Stimulated activated CD4-positive, alpha-beta T cell treated with anti-CD3 and anti-CD28 coated beads, Interleukin-4, amount 100 ng/mL, for 24 hours (primary cell): ENCODE measurements around the gene MAP3K20.

Source experiments
- DNase-seq: peaks from one replicate; pipeline ENCODE4 v3.0.0-alpha.2; 2020

Gene MAP3K20

GRCh38 chr2:173051463-173052215 is 24.0 kb upstream of the MAP3K20 start:
- no peak for DNase-seq

DNA sequence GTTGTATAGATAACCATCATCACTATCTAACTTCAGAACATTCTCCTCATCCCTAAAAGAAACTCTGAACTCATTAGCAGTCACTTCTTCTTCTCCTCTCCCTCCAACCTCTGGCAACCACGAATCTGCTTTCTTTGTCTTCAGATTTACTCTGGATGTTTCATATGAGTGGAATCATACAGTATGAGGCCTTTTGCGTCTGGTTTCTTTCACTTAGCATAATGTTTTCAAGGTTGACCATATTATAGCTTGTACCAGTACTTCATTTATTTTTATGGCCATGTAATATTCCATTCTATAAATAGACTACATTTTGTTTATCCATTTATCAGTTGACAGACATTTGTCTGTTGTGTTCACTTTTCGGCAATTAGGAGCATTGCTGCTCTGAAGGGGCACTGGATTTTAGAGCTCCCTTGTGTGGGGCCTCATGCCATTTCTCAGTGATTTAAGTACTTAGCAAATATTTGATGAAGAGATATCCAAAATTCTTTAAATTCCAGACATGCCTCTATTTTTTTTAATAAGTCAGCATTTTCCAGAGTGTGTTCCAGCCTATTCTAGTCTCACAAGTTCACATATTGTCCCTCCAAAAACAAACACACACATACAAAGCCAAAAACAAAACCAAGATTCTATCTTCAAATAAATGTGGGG is 22.5 kb upstream of the MAP3K20 start:
- DNase-seq: no peak

DNA sequence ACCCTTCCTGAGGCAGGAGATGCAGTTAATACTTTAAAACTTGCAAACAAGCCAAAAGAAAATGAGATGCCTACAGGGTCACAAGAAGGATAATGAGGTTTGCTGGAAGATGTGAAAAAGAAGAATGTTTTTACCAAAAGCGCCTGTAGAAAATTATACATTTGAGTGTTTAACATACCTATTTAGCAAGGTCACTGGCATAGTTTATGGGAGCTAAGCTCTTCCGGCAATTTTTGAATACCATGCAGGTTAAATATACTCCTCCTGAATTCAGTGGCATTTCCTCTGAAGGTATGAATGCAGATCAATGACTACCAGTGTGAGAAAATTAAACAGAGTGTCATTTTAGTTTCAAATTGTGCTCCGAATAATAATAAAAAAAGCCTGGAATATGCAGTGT is 21.2 kb upstream of the MAP3K20 start:
- DNase-seq: no peak

DNA sequence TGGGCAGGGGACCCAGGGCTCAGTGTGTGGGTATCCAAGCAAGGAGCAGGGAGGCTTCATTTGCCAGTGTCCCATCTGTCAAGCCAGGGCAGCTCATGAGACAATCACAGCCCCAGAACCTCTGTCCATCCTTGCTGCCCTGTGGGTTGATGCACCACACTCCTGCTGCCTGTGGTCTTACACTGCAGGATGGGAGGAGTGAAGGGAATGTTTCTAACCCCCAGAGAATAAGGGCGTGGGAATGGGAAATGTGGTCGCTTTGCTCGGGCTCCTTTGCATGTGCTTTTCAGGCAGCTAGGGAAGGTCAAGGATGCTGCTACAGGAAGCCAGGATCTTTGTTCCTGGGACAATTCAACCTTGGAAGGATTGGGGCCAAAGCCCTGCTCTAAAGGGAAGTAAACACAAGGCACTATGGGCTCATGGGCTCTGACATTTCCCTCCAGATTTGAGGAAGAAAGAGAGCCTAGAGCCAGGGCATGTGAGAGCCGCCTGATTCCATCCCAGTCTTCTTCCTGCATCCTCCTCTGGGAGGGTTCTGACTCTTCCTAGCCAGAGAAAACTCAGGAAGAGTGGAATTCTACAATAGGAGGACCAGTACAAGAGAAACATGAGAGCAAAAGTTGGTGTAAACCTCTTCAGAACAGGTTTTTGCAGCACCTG is 18.8 kb upstream of the MAP3K20 start:
- no peak for DNase-seq

- DNase-seq: no peak
Measured at GRCh38 chr2:173058097-173058496, 17.5 kb upstream of the MAP3K20 start.

- DNase-seq: no peak
Measured at GRCh38 chr2:173058673-173059072, 17.0 kb upstream of the MAP3K20 start.

DNA sequence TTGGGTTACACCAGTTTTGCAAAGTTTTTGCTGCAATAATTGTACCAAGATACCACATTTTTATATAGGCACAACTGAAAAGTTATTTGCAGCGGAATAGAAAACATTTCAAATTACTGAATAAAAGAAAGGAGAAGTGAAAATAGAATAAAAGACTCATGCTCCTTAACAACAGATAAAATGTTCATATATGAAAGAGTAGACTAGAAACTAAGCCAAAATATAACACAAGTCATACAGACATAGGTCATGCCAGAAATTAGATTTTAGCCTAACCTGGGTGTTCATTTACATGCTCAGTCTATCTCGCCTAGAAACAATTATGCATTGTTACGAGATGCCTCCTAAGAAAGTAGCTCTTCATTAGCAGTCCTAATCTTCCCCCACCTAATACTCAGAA is 16.4 kb upstream of the MAP3K20 start:
- DNase-seq: no peak

- DNase-seq: no peak
Measured at GRCh38 chr2:173059971-173060461, 15.6 kb upstream of the MAP3K20 start.

- no peak for DNase-seq
Measured at GRCh38 chr2:173062801-173063200, 12.8 kb upstream of the MAP3K20 start.

DNA sequence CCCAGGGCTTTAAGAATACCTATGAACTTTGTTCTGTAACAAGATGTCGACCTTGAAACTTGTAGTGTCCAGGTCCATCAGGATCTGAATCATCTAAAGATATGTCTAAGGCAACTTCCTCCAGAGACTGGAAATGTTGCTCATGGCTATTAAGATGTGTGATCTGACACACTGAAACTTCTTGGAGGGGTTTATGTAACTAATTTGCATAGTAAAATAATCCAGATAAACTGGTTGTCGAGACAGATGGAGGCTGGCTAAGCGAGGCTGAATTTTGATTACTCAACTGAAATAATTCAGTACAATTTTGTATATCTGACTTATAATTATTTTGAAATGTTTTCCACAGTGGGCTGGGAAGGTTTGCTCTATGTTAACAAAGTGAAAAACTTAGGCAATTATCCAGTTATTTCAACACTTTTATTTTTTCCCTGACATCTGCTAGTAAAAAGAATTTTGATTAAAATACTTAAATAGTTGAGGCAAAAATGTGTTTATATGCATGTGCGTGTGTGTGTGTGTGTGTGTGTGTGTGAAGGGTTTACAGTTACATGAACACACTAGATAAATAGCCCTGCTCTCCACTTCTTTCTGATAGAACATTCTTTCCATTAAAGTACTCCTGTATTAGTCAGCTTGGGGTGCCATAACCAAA is 11.4 kb upstream of the MAP3K20 start:
- DNase-seq: no peak

- no peak for DNase-seq
Measured at GRCh38 chr2:173066887-173067676, 8.6 kb upstream of the MAP3K20 start.

GRCh38 chr2:173075056-173075780 is 428 bp upstream of the MAP3K20 start:
- DNase-seq: no peak

DNA sequence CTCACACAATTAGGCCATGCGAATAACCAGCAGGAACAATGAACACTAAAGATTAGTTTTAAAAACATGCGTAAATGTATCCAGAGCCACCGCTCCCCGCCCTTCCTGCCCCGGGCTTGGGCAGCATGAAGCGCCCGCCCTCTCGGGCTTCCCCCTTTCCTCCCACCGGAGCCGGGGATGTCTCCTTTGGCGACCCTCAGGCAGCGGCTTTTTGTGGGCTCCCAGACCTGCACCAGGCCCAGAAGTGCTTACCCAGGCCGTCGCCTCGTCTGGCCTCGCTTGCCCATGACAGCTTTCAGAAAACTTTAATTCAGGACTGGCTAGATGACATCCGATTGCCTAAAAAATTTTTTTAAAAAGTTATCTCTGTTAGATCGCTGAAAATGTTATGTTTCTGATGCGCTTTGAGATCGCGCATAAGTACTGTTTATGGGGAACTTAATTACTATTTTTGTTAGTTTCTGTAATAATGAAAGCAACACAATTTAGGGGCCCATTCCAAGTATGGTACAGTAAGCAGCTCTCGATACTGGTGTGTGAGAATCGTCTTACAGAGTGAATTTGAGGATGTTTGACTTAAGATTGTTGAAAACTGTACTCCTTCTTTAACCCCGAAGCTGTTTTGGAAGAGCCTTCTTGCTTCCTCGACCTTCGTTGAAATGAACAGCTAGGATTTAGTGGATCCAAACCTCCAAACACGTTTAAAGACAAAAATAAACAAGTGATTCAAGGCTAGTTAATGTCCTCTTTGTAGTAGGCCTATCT is 1.1 kb downstream of the MAP3K20 start:
- no peak for DNase-seq

GRCh38 chr2:173077506-173078177 is 2.0 kb downstream of the MAP3K20 start:
- no peak for DNase-seq

DNA sequence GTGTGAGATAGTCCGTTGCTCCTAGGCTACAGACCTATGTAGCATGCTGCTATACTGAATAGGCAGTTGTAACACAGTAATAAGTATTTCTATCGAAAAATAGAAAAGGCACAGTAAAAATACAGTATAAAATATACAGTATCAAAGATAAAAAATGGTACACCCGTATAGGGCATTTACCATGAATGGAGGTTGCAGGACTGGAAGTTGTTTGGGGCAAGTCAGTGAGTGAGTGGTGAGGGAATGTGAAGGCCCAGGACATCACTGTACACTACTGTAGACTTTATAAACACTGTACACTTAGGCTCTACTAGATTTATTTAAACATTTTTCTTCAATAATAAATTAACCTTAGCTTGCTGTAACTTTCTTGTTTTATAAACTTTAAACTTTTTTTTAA is 3.5 kb downstream of the MAP3K20 start:
- no peak for DNase-seq

- DNase-seq: no peak
Measured at GRCh38 chr2:173079973-173080860, 4.6 kb downstream of the MAP3K20 start.

GRCh38 chr2:173086518-173087213 is 11.0 kb downstream of the MAP3K20 start:
- DNase-seq: no peak

- no peak for DNase-seq
Measured at GRCh38 chr2:173087214-173087581, 11.6 kb downstream of the MAP3K20 start.
